Tibial nerve (tissue), 3 donors: ENCODE data around the gene MYL12B.

ENCODE experiments used
- POLR2A ChIP-seq, 2 donors: fragments of 450-650 bp; IDR thresholded peaks; one replicate each; pipeline ENCODE4 v1.6.1; 2017; ENCODE audit warnings: antibody characterized with exemption in 2 of 2, mild to moderate bottlenecking in 2 of 2, moderate library complexity in 2 of 2
- TF ChIP-seq, protein P1 (sequence below), 5 experiments: fragments of 200-600 bp in 3 of 5; fragments of 450-650 bp in 2 of 5; sonication (generic) in 3 of 5; IDR thresholded peaks; one replicate each; pipeline ENCODE4 v1.5.1; 2016 to 2019; ENCODE audit warnings: antibody characterized with exemption in 5 of 5, mild to moderate bottlenecking in 3 of 5, moderate library complexity in 2 of 5

DNA sequence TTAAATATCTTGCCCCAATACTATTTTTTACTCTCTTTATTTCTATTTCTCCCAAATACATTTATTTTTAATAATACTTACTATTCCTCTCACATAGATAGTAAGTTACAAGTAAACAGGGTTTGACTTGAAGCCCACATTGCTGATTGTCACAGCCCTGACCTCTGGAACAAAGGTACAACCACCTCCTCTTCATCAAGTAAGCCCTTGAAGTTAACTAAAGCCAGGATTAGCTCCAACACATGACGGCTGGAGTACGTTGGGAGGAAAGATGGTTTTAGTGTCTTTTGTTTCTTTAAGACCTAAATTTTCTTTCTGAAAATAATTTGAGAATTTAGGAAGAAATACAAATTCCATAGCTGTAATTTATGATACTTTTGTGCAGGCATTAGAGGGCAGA, 43.1 kb upstream of the MYL12B start:
- TF ChIP-seq POLR2A (IDR thresholded peaks at IDR 0.05): no peak
- TF ChIP-seq, protein P1, sequence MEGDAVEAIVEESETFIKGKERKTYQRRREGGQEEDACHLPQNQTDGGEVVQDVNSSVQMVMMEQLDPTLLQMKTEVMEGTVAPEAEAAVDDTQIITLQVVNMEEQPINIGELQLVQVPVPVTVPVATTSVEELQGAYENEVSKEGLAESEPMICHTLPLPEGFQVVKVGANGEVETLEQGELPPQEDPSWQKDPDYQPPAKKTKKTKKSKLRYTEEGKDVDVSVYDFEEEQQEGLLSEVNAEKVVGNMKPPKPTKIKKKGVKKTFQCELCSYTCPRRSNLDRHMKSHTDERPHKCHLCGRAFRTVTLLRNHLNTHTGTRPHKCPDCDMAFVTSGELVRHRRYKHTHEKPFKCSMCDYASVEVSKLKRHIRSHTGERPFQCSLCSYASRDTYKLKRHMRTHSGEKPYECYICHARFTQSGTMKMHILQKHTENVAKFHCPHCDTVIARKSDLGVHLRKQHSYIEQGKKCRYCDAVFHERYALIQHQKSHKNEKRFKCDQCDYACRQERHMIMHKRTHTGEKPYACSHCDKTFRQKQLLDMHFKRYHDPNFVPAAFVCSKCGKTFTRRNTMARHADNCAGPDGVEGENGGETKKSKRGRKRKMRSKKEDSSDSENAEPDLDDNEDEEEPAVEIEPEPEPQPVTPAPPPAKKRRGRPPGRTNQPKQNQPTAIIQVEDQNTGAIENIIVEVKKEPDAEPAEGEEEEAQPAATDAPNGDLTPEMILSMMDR (IDR thresholded peaks at IDR 0.05): no peak
